GM12874 (cell line): Measurements from ENCODE around the gene ANTKMT.

Source experiments
- TF ChIP-seq, protein P1 (sequence below): IDR thresholded peaks from 2 replicates; pipeline ENCODE4 v1.5.1; 2011; ENCODE audit warnings: low read depth, mild to moderate bottlenecking, control low read depth, low read length, moderate library complexity; ENCODE audit not compliant: insufficient read depth

The ANTKMT gene

DNA sequence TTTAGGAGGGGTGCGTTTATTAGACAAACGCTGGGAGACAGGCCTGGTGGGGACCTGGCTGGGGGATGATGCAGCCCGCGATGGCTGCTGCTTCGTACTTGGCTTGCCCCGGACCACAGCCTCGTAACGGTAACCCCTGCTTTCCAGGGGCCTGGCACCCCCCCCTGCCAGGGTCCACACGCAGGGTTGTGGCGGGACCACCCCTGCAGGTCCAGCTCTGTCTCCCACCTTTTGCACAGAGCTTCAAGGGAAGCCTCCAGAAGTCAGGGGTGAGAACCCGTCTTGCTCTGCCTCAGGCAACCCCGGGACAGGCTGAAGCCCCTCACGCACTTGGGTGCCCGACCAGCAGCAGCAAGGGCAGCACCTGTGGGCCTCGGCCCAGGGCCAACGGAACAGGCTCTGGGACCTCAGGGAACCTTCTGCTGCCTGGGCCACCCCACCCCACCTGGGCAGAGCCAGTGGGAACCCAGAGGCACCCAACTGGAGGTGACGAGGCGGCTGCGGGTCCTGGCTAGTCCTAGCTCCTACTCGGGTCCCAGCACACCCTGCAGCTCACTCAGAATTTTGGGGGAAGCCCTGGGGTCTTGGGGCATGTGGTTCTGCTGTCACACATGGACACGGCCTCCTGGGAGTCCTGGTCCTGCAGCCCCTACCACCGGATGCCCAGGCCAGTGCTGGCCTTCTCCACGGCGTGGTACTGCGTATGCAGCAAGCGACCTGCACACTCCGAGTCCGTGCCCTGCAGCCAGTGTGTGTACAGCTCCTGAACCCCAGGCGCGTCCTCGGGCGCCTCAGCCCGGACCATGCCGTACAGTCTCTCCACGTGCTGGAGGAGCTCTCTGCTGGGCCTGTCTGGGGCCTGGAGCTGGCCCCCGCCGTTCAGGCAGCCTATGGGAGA is 9.1 kb downstream of the ANTKMT start:
- TF ChIP-seq, protein P1, sequence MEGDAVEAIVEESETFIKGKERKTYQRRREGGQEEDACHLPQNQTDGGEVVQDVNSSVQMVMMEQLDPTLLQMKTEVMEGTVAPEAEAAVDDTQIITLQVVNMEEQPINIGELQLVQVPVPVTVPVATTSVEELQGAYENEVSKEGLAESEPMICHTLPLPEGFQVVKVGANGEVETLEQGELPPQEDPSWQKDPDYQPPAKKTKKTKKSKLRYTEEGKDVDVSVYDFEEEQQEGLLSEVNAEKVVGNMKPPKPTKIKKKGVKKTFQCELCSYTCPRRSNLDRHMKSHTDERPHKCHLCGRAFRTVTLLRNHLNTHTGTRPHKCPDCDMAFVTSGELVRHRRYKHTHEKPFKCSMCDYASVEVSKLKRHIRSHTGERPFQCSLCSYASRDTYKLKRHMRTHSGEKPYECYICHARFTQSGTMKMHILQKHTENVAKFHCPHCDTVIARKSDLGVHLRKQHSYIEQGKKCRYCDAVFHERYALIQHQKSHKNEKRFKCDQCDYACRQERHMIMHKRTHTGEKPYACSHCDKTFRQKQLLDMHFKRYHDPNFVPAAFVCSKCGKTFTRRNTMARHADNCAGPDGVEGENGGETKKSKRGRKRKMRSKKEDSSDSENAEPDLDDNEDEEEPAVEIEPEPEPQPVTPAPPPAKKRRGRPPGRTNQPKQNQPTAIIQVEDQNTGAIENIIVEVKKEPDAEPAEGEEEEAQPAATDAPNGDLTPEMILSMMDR, result no peak

DNA sequence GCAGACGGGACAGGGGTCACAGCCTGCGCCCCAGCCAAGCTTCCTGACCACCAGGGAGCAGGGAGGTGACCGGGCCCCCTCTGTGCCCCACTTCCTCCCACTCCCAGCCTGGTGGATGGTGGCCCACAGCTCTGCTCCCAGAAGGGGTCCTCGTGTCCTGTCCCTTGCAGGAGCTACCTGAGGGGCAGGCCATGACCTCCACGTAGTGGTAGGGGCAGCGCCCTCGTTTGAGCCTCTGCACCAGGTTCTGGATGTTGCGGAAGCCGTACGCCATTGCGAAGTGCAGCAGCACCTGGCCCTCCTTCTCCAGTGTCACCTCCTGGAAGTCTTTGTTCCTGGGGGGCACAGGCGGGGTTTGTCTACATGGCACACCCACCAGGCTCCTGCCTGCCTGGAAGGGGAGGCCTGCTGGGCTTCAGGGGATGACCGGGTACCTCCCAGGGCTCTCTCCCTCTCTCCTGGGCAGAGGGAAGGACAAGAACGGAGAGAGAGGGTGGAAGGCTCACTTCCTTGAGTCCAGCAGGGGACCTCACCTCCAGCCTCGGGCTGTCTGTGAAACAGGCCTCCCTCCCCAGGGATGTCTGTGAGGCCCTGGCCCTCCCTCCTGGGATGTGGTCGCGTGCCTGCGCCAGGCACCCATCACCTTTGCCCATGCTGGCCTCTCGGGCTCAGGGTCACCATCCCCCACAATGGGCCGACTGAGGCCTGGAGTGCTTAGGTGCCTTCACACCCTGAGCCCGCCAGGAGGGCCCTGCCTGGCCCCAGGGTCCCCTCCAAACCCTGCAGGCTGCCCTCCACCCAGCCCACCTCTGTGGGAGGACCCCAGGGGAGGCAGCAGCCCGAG is 9.9 kb downstream of the ANTKMT start:
- TF ChIP-seq, protein P1, result no peak

DNA sequence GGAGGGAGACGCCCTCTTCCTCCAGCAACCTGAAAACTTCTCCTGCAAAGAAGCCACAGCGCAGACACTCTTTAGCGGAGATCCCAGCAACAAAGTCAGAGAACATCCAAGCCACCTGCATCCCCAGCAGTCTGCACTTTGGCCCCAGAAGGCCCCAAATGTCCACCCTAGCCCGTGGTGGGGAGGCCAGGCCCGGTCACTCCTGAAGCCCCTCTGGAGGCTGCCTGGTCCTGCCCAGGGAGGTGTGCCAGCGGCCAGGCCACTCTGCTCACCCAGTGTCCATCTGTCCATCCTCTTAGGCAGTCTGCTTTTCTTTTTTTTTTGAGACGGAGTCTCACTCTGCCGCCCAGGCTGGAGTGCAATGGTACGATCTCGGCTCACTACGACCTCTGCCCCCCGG is 11.4 kb downstream of the ANTKMT start:
- TF ChIP-seq, protein P1, result no peak

DNA sequence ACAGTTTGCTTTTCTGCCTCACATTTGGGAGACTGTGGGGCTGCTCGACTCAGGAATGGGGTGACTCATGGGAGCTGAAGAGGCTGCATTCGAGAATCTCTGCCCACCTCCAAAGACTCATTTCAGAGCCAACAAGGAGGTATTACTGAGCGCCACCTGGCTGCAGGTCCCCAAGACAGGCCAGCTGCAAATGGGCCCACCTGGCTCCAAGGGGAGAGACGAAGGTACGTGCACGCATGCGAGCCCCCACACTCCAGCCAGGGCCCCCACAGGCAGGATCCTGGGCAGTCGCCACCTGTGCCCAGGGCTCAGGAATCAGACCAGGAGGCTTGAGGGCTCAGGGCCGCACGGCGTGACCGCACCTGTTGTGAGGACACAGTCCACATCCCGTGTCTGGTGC is 12.0 kb downstream of the ANTKMT start:
- TF ChIP-seq, protein P1, result no peak

DNA sequence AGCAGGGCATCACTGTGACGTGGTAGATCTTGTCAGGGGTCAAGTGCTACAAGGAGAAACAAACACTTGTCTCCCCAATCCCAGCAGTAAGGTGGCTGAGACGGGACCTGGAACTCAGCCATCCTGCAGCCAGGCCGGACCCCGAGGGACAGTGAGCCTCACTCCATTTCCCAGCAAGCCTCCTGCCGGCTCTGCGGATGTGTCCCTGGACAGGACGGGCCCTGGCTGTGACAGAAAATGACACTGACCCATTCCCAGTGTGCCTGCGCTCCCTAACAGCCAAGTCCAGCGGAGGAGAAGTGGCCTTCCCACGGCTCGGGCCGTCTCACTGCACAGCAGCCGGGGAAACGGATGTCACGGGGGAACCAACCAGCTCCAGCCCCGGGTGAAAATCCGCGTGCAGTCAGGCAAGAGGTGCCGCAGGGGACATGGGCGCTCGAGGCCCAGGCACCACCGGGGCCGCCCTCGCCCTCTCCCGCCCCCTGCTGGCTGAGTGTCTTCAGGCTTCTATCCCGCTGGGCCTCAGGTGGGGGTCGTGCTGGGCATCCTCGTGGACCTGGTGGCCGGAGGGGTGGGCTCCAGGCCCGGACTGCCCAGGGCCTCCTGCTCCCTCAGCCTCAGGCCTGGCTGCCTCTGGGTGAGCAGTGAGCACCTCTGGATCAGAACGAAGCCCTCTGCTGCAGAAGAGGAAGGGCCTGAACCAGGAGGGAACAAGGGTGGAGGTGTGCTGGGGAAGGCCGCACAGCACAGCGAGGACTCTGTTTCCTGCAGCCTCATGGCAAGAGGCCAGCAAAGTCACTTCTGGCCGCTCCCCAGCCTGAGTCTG is 12.6 kb downstream of the ANTKMT start:
- TF ChIP-seq, protein P1, result peak; percentile 45

DNA sequence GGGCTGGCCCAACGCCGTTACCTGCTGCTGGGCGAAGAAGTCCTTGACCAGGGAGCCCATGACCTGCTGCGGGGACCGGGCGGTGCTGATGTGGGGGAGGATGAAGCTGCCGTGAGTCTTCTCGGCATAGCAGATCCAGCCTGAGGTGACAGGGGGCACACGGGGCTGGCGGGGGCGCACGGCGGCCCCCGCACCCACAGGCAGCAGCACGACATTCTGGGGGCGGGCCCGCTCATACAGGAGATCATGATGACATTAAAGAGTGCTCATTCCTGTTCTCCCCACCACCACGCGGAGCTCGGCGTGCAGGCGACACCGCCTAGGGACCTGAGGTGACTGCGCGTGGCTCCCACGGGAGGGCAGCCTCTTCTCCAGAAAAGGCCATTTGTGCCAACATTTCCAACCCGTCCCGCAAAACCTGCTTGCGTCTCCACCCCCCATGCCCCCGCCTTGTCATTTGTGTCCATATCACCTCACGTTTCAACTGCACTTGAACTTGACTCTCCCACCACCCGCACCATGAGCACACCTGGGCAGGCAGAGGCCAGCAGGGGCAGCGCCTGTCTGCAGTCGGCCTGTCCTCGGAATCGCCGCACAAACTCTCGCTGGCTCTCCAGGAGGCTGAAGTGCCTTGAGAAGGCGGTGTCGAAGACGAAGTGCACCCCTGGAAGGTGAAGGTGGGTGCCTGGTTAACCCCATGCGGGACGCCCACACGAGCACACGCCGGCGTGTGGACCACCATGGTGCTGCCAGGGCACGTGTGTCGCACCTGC is 13.4 kb downstream of the ANTKMT start:
- TF ChIP-seq, protein P1, result no peak
